ENCODE data around the gene ZNF469.

ZNF469 gene

GRCh38 chr16:88346680-88347505 is 35.9 kb upstream of the ZNF469 start:
- Mint-ChIP-seq H3K36me3 (ENCODE audit: low read depth) (no peaks in the 10 kb centered on the region), H3K27me3 (ENCODE audit: low read depth, poor library complexity) (peaks cover 6% of the 10 kb centered on the region), H3K27ac (no peak overlapping the region), H3K4me1 (peaks cover 17% of the 10 kb centered on the region), H3K4me3 (no peak overlapping the region), H3K9me3 (peaks cover 16% of the 10 kb centered on the region)
- TF ChIP-seq CTCF (IDR thresholded peaks at IDR 0.05) = no peak
- DNase-seq = no peak

GRCh38 chr16:88347656-88348376 is 34.9 kb upstream of the ZNF469 start:
- Mint-ChIP-seq H3K27ac (no peak overlapping the region), H3K4me3 (no peak overlapping the region), H3K4me1 (peaks cover 17% of the 10 kb centered on the region), H3K36me3 (ENCODE audit: low read depth) (no peaks in the 10 kb centered on the region), H3K27me3 (ENCODE audit: low read depth, poor library complexity) (peaks cover 6% of the 10 kb centered on the region), H3K9me3 (peaks cover 14% of the 10 kb centered on the region)
- TF ChIP-seq CTCF (IDR thresholded peaks at IDR 0.05) = no peak
- no peak for DNase-seq

- DNase-seq = no peak
- peaks cover 7% of the 10 kb centered on the region for H3K9me3 Mint-ChIP-seq
- TF ChIP-seq CTCF (IDR thresholded peaks at IDR 0.05) = no peak
- H3K4me1 Mint-ChIP-seq = peaks cover 17% of the 10 kb centered on the region
- H3K27me3 Mint-ChIP-seq (ENCODE audit: low read depth, poor library complexity) = peaks cover 2% of the 10 kb centered on the region
- no peaks in the 10 kb centered on the region for H3K36me3 Mint-ChIP-seq (ENCODE audit: low read depth)
- H3K4me3 Mint-ChIP-seq = no peak overlapping the region
- H3K27ac Mint-ChIP-seq = no peak overlapping the region
These were observed 34.2 kb upstream of the ZNF469 start for GRCh38 chr16:88348377-88349152.

GRCh38 chr16:88349153-88349902 is 33.4 kb upstream of the ZNF469 start:
- Mint-ChIP-seq H3K27ac (no peak overlapping the region), H3K4me3 (no peak overlapping the region), H3K27me3 (ENCODE audit: low read depth, poor library complexity) (peaks cover 2% of the 10 kb centered on the region), H3K9me3 (no peaks in the 10 kb centered on the region), H3K36me3 (ENCODE audit: low read depth) (no peaks in the 10 kb centered on the region), H3K4me1 (peaks cover 17% of the 10 kb centered on the region)
- TF ChIP-seq CTCF (IDR thresholded peaks at IDR 0.05) = no peak
- DNase-seq = no peak
